ENCODE data around the gene HPS4.
A peak's percentile ranks its signal among the peaks of the same experiment; 100 is the strongest.

HPS4 gene

DNA sequence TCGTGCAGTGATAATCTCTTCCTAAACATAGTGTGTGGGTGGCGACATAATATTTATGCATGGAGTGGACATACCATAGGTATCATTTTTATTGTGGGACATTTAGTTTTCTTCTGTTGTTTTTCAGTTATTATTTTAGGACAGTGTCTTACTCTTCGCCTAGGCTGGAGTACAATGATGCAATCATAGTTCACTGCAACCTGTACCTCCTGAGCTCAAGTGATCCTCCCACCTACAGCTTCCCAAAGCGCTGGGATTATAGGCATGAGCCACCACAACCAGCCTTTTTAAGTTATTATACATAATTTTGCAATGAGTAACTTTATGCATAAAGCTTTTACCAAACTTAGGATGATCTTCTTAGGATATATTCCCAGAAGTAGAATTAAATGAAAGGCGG lies 2.8 kb upstream of the HPS4 start:
- H3K9me3 ChIP-seq (ENCODE audit: control insufficient read depth, insufficient read depth, low read length): no peaks in the 10 kb centered on the region
- H3F3A ChIP-seq (ENCODE audit: control insufficient read depth, insufficient read depth): peaks cover 37% of the 10 kb centered on the region
- no peak overlapping the region for H3K4me3 ChIP-seq (ENCODE audit: low read length)
- H3K4me2 ChIP-seq (ENCODE audit: low read length): peak overlapping the region; percentile 98
- no peaks in the 10 kb centered on the region for H3K27me3 ChIP-seq (ENCODE audit: control insufficient read depth, low read length)
- H3K27ac ChIP-seq (ENCODE audit: low read depth, low read length): peak overlapping the region; percentile 98
- peaks cover 77% of the 10 kb centered on the region for H3K4me1 ChIP-seq (ENCODE audit: control insufficient read depth, low read length)
- H3K36me3 ChIP-seq (ENCODE audit: control insufficient read depth, low read length): peaks cover 75% of the 10 kb centered on the region
- peaks cover 91% of the 10 kb centered on the region for H3K79me2 ChIP-seq (ENCODE audit: control insufficient read depth, low read length)
- no peaks in the 10 kb centered on the region for H3K9me2 ChIP-seq (replicated peaks; ENCODE audit: control insufficient read depth, low read length)
- TF ChIP-seq EZH2phosphoT487 (IDR thresholded peaks at IDR 0.05; ENCODE audit: borderline replicate concordance, low read length) (no peak), CTCF (IDR thresholded peaks at IDR 0.05; ENCODE audit: low read depth, low read length, poor library complexity, severe bottlenecking) (no peak)
- no peaks in the 10 kb centered on the region for H4K20me1 ChIP-seq (ENCODE audit: control insufficient read depth, insufficient read depth, low read depth, low read length)

DNA sequence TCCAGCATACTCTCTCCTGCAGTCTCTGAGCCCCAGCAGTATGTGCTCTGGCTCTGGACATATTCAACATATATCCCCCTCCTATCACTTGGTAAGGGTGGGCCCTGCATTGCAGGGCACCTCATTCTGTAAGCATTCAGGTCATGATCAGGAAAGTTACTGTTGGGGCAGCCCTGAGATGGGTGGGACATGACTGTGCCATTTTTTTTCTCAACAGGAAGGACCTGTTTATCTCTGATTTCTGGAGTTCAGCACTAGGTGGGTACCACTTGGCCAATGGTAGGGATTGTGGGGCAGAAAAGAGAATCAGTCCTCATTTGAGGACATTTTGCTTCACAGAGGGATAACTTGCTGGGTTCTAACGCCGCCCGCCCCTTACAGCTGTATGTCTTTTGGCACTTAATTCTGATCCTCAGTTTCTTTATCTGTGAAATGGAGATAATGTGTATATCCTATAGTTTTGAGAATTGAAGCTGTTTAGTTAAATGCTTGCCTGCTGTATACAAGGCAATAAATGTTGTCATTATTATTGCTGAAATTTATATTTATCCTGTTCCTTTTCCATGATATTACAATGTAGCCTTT lies 2.3 kb upstream of the HPS4 start:
- Histone ChIP-seq H4K20me1 (ENCODE audit: control insufficient read depth, insufficient read depth, low read depth, low read length) (no peaks in the 10 kb centered on the region), H3K4me1 (ENCODE audit: control insufficient read depth, low read length) (peaks cover 82% of the 10 kb centered on the region), H3K36me3 (ENCODE audit: control insufficient read depth, low read length) (peaks cover 75% of the 10 kb centered on the region), H3K27ac (ENCODE audit: low read depth, low read length) (peak overlapping the region; percentile 98), H3K27me3 (ENCODE audit: control insufficient read depth, low read length) (no peaks in the 10 kb centered on the region), H3K9me3 (ENCODE audit: control insufficient read depth, insufficient read depth, low read length) (no peaks in the 10 kb centered on the region), H3K9me2 (replicated peaks; ENCODE audit: control insufficient read depth, low read length) (no peaks in the 10 kb centered on the region), H3K79me2 (ENCODE audit: control insufficient read depth, low read length) (peaks cover 93% of the 10 kb centered on the region), H3F3A (ENCODE audit: control insufficient read depth, insufficient read depth) (peaks cover 34% of the 10 kb centered on the region), H3K4me3 (ENCODE audit: low read length) (peak overlapping the region; percentile 97), H3K4me2 (ENCODE audit: low read length) (peak overlapping the region; percentile 98)
- TF ChIP-seq EZH2phosphoT487 (IDR thresholded peaks at IDR 0.05; ENCODE audit: borderline replicate concordance, low read length) (no peak), CTCF (IDR thresholded peaks at IDR 0.05; ENCODE audit: low read depth, low read length, poor library complexity, severe bottlenecking) (no peak)

GRCh38 chr22:26485013-26485412 lies 1.4 kb upstream of the HPS4 start:
- H3K4me1 ChIP-seq (ENCODE audit: control insufficient read depth, low read length): peaks cover 88% of the 10 kb centered on the region
- peaks cover 97% of the 10 kb centered on the region for H3K79me2 ChIP-seq (ENCODE audit: control insufficient read depth, low read length)
- no peaks in the 10 kb centered on the region for H3K9me2 ChIP-seq (replicated peaks; ENCODE audit: control insufficient read depth, low read length)
- TF ChIP-seq CTCF (IDR thresholded peaks at IDR 0.05; ENCODE audit: low read depth, low read length, poor library complexity, severe bottlenecking): no peak
- no peak for TF ChIP-seq EZH2phosphoT487 (IDR thresholded peaks at IDR 0.05; ENCODE audit: borderline replicate concordance, low read length)
- peaks cover 76% of the 10 kb centered on the region for H3K36me3 ChIP-seq (ENCODE audit: control insufficient read depth, low read length)
- peak overlapping the region; percentile 98 for H3K4me2 ChIP-seq (ENCODE audit: low read length)
- peak overlapping the region; percentile 98 for H3K27ac ChIP-seq (ENCODE audit: low read depth, low read length)
- H3K4me3 ChIP-seq (ENCODE audit: low read length): peak overlapping the region; percentile 97
- H3K9me3 ChIP-seq (ENCODE audit: control insufficient read depth, insufficient read depth, low read length): no peaks in the 10 kb centered on the region
- no peaks in the 10 kb centered on the region for H3K27me3 ChIP-seq (ENCODE audit: control insufficient read depth, low read length)
- H3F3A ChIP-seq (ENCODE audit: control insufficient read depth, insufficient read depth): peaks cover 37% of the 10 kb centered on the region
- H4K20me1 ChIP-seq (ENCODE audit: control insufficient read depth, insufficient read depth, low read depth, low read length): no peaks in the 10 kb centered on the region
